GM12891 (cell line): ENCODE measurements around the gene SRP14.

Experiments
- DNase-seq: peaks from one replicate; pipeline ENCODE4 v3.0.0; 2011; ENCODE audit warnings: low spot score; ENCODE audit not compliant: insufficient read length
- FAIRE-seq: peaks from 2 replicates; lab custom pipeline; 2011; peaks lifted over from hg19 to GRCh38; lab: Jason Lieb, UNC
- PAX5 ChIP-seq: IDR thresholded peaks from 2 replicates; pipeline ENCODE4 v1.6.1; 2011; ENCODE audit warnings: low read length, moderate library complexity, mild to moderate bottlenecking; ENCODE audit not compliant: insufficient read depth, severe bottlenecking
- POLR2A ChIP-seq: IDR thresholded peaks from 2 replicates; pipeline ENCODE4 v1.6.1; 2011; ENCODE audit warnings: low read depth, low read length, control low read depth
- POLR2AphosphoS5 ChIP-seq: IDR thresholded peaks from 2 replicates; pipeline ENCODE4 v1.6.1; 2011; ENCODE audit warnings: low read depth, low read length, control low read depth
- POU2F2 ChIP-seq: IDR thresholded peaks from 2 replicates; pipeline ENCODE4 v1.6.1; 2011; ENCODE audit warnings: low read depth, mild to moderate bottlenecking, control low read depth, low read length, moderate library complexity
- SPI1 ChIP-seq: IDR thresholded peaks from 2 replicates; pipeline ENCODE4 v1.6.1; 2011; ENCODE audit warnings: low read depth, low read length, control low read depth
- TAF1 ChIP-seq: IDR thresholded peaks from 2 replicates; pipeline ENCODE4 v1.6.1; 2011; ENCODE audit warnings: low read depth, low read length, control low read depth

The SRP14 gene

DNA sequence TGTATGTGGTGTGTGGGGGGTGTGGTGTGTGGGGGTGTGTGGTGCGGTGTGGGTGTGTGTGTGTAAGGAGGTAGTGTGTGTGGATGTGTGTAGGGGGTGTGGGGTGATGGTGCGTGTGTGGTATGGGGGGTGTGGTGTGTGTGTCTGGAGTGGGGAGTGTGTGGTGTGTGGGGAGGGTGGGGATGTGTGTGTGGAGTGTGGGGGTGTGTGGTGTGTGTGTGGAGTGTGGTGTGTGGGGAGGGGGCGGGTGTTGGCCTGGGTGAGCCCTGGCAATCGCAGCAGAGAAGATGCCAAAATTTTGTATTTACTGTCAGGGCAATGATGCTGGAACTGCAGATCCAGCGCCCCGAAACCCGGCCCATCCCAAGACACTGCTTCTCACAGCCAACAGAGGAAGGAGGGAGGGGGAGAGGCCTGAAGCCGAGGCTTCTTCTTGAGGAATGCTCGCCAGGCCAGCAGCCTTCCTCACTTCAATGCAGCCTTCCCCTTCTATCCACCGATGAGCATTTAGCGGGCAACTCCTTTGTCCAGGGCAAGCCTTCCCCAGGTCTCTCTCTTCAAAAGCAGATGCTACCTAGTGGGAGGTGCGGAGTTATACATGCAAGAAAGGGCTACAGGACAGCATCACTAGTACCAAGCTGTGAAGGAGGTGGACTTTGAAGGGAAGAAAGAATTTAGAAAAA lies 11.9 kb upstream of the SRP14 start:
- TF ChIP-seq PAX5 (no peak), POLR2A (no peak), POLR2AphosphoS5 (no peak), SPI1 (no peak), TAF1 (no peak), POU2F2 (no peak)
- FAIRE-seq: peak; percentile 98
- DNase-seq: no peak

GRCh38 chr15:40048926-40049475 lies 10.0 kb upstream of the SRP14 start:
- DNase-seq (no peak), FAIRE-seq (no peak)
- TF ChIP-seq POLR2AphosphoS5 (no peak), SPI1 (no peak), TAF1 (no peak), POLR2A (no peak)

GRCh38 chr15:40048211-40048792 lies 9.3 kb upstream of the SRP14 start:
- DNase-seq (no peak), FAIRE-seq (no peak)
- TF ChIP-seq TAF1 (no peak), SPI1 (peak; percentile 62), POLR2A (no peak), POLR2AphosphoS5 (no peak), PAX5 (no peak)

GRCh38 chr15:40047415-40048210 lies 8.6 kb upstream of the SRP14 start:
- DNase-seq: no peak
- peak; percentile 93 for FAIRE-seq
- no peak for TF ChIP-seq POLR2AphosphoS5
- peak; percentile 70 for TF ChIP-seq SPI1

DNA sequence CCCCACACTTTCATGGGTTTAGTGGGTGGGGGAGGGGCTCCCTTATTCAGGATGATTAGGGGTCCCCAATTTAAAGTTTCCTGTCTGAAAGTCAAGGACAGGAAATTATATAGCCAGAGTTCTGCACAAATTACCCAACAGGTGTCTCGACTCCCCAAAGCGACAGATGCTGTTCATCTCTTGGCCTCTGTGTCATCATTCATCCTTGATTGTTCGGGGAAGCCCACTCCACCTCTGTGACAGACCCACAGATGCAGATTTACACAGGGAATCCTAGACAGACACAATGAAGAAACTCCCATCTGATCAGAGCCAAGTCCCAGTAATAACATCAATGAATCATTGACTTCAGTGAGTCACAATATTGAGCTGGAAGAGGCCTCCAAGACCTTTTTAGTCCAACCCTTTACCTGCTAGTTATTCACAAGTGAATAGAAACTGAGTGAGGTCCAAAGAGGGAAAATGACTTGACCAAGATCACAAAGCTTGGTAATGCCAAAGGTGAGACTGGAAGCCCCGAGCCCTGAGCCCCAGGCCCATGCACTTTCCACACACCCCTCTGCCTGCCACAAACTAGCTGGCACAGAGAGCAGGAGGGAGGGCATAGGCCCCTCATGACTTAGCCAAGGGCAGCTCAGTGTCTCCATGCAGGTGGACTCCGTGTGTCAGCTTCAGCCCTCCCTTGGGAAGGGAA lies 7.9 kb upstream of the SRP14 start:
- FAIRE-seq: peak; percentile 50
- DNase-seq: no peak
- TF ChIP-seq SPI1: no peak
- no peak for TF ChIP-seq POLR2AphosphoS5
- no peak for TF ChIP-seq POLR2A
- no peak for TF ChIP-seq TAF1
- no peak for TF ChIP-seq PAX5
- no peak for TF ChIP-seq POU2F2

- FAIRE-seq: peak; percentile 40
- TF ChIP-seq PAX5 (no peak), POU2F2 (no peak)
- DNase-seq: no peak
These were observed 6.7 kb upstream of the SRP14 start for GRCh38 chr15:40045572-40046217.

DNA sequence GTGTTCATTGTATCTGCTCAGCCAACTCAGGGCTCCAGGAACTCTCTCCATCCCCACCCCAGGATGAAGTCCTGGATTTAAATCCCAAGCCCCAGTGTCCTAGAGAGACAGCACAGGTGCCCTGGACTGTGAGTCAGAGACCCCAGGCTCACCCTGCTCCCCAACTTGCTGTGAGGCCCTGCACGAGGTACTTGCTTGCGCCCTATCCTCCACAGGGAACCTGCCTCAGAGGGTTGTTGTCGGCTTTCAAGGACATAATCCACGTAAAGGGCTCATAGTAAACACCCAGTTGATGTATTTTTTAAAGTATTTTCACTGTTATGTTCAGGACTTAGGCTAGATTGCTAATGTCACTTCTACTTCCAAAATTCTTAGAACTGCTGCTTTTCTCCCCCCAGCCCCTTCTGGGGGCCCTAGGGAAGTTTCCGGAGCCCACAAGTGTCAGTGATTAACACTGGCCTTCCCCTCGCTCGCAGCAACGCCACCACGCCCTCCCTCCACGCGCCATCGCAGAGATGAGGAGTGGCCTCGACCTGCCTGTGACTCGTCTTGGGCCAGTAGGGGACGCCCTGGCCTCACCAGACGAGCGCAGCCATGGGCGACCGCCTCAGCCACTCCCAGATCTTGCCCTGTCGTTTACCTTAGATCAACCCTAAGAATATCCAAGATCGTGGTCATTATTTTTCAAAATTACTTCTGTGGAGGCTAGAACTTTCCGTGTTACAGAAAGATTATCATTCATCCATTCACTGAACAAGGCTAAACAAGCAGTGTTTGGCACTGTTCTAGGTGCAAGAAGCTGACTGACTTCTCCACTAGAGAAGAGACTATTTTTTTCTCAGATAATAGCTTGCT lies 6.0 kb upstream of the SRP14 start:
- TF ChIP-seq POU2F2 (0 out of 2 replicates have a peak, but pooled peaks have one; percentile 32), POLR2A (no peak), POLR2AphosphoS5 (no peak), SPI1 (no peak), TAF1 (no peak), PAX5 (peak; percentile 92)
- DNase-seq: peak; percentile 71
- peak; percentile 91 for FAIRE-seq

DNA sequence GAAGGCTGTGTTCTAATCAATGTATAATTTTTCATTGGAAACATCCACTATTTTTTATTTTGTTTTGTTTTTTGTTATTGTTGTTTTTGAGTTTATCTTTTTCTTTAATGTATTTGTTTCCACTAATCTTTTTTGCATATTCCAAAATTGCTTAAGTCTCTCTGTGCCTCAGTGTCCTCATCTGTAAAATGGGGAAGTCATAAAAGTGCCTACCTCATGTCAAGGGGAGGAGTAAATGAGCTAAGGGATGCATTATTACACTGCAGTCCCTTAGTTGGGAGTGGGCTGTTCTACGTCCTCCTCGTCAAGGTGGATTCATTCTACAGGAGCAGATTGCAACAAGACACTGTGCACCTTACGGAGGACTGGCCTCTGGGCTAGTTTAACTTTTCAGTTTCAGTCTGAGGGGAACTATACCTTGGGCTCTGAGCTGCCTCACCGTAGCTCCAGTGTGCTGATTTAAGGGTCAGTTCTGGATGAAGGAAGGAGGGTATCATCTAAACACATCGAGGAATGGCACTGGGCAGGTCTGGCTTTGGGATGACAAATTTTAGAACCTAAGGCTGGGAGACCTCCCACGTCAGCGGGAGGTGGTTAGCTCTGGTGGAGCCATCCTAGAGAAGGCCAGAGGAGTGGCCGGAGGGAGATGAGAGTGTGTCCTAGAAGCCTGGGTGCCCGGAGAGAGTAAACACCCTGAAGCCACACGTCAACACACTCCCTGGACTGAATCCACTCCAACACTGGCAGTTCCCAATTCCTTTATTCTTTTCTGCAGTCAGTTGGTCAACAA lies 5.1 kb upstream of the SRP14 start:
- no peak for FAIRE-seq
- no peak for DNase-seq
- TF ChIP-seq POLR2AphosphoS5: no peak
- TF ChIP-seq PAX5: no peak
- TF ChIP-seq TAF1: no peak
- TF ChIP-seq SPI1: peak; percentile 35; the same call in 1 of the 2 replicates
- TF ChIP-seq POU2F2: no peak
- no peak for TF ChIP-seq POLR2A

DNA sequence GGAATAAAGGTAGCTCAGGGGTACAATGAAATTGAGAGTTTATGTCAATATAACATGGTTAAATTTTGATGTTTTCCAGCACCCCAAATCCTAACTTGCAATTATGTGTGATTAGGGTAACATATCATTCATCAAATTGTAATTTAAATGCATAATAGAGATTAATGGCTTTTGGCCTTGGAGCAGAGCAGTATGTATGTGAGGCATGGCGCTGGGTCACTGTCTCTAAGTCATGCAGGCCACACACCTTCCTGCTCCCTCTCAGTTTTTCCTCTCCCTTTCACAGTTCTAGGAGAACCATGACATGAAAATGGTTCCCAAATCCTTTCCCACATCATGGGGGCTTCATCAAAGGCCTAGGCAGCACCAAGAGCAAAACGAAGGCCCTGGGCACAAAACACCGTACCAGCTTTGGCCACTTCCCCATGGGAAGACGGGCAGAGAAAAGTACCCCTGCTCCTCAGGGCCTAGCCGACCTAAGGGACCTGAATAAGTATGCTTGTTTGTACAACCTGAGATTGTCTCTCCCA lies 3.9 kb upstream of the SRP14 start:
- no peak for FAIRE-seq

More for the DNA sequence above, 3.9 kb upstream of the SRP14 start:
- no peak for TF ChIP-seq POU2F2
- TF ChIP-seq PAX5: no peak
- no peak for DNase-seq
